Breast epithelium (tissue), 3 donors: ENCODE measurements around the gene FCRLA.

Source experiments
- CTCF ChIP-seq, 3 donors: fragments of 450-650 bp; IDR thresholded peaks; one replicate each; pipeline ENCODE4 v1.5.1; 2016 to 2017; ENCODE audit warnings: antibody characterized with exemption in 3 of 3, mild to moderate bottlenecking in 3 of 3, moderate library complexity in 3 of 3
- POLR2A ChIP-seq: fragments of 450-650 bp; IDR thresholded peaks from one replicate; pipeline ENCODE4 v1.6.1; 2016; ENCODE audit warnings: antibody characterized with exemption, mild to moderate bottlenecking, moderate library complexity

DNA sequence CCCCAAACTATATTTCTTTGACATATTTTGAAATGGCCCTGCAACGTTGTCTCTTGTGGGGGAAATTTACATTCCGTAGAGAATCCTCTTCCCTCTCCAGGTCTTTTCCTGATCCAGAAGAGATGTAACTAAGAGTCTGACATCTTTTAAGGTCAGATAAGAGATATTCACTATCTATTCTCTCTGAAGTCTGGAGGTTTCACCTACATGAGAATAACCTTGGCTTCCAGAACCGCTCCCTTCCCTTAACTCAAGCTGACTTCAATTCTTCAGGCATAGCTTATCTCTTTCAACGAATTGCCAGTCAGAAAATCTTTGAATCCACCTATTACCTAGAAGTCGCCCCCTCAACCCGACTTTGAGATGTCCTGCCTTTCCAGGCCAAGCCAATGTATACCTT is 24.2 kb downstream of the FCRLA start:
- TF ChIP-seq CTCF (IDR thresholded peaks at IDR 0.05) (no peak), POLR2A (no peak)
